Upper lobe of left lung (tissue), 4 donors: ENCODE data around the gene KDM2B.

Experiments used
- CTCF ChIP-seq, 6 experiments: fragments of 450-650 bp in 4 of 6; fragments of 200-600 bp in 2 of 6; sonication (generic) in 2 of 6; IDR thresholded peaks; one replicate each; pipeline ENCODE4 v1.5.1; 2016 to 2019; ENCODE audit warnings: antibody characterized with exemption in 6 of 6
- POLR2A ChIP-seq, 4 donors: fragments of 450-650 bp; IDR thresholded peaks; one replicate each; pipeline ENCODE4 v1.5.1; 2016 to 2017; ENCODE audit warnings: antibody characterized with exemption in 4 of 4, mild to moderate bottlenecking in 2 of 4
- POLR2AphosphoS5 ChIP-seq, 2 donors: sonication (generic); formaldehyde crosslinking; IDR thresholded peaks; one replicate each; pipeline ENCODE4 v1.5.1; 2017; ENCODE audit warnings: antibody characterized with exemption in 2 of 2

DNA sequence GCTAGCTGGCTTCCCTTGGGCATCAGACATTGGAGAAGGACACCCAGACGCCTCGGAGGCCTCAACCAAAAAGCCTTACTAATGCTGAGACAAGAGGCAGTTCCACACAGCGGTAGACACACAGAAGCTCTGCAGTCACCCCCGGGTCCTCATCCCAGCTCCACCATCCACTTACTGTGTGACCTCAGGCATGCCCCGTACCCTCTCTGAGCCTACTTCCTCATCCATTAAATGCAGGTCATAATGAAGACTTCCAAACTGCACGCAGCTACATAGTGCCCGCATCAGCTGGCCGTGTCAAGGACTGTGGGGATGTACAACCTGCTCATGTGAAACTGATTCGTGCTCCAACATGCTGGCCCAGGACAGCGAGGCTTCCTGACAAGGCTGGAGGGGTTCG is 72.3 kb downstream of the KDM2B start:
- TF ChIP-seq CTCF (IDR thresholded peaks at IDR 0.05) (no peak), POLR2A (IDR thresholded peaks at IDR 0.05) (no peak), POLR2AphosphoS5 (IDR thresholded peaks at IDR 0.05) (no peak)
